Stimulated activated naive CD4-positive, alpha-beta T cell (primary cell): ENCODE results near the gene EPHX1.
A peak's percentile ranks its signal among the peaks of the same experiment; 100 is the strongest.

Experiments used
- DNase-seq, 6 experiments: peaks; one replicate each; lab custom pipeline; 2025; lab: John Stamatoyannopoulos, UW

The EPHX1 gene

DNA sequence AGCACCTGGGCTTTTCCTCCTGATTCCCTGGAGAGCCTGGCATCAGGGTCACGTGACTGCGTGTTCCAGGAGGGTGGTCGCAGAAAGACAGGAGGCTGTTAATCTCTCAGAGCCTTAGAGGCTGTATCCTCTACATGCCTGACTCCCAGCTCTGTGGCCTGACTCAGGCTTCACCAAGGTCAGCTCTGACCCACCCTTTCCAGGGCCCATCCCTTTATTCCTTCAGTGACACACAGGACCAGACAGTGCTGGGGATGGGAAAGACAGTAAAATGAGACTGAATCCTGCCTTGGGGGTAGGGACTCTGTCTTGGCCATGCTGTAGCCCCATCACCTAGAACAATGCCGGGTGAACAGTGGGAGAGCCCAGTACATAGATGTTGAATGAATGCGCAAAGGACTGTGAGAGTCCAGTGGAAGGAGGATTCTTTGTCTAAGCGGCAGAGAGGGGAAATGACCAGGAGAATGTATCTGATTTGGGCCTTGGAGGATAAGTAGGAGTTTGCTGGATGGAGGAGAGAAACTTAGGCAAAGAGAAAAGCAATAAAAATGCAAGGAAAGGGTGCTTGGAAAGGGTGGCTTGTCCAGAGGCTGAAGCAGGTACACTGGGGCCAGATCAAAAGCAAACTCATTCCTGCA, 33.0 kb downstream of the EPHX1 start:
- DNase-seq: no peak

DNA sequence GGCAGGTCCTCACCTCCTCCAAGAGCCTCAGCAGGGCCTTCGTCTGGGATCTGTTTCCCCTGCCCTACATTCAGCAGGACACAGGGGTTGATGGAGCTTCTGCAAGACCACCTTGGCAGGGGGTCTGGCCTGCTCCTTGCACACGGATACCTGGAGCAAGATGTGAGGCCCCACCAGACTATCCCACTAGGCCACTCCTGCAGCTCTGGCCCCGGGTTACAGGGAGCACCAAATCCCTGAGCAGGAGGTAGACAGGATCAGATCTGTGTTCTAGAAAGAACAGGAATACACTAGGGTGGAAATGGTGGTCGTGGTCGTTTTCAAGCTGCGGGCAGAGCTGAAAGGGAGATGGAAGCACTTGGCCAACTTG, 33.5 kb downstream of the EPHX1 start:
- DNase-seq: no peak

- DNase-seq: no peak
These were observed 34.5 kb downstream of the EPHX1 start for GRCh38 chr1:225844236-225845061.

GRCh38 chr1:225845097-225845496, 35.2 kb downstream of the EPHX1 start:
- no peak for DNase-seq

GRCh38 chr1:225845571-225846259, 35.8 kb downstream of the EPHX1 start:
- DNase-seq: peak in 4 of 6 experiments; percentile 15 to 46 (median 31)

GRCh38 chr1:225846331-225847310, 36.7 kb downstream of the EPHX1 start:
- no peak for DNase-seq

- no peak for DNase-seq
These were observed 37.7 kb downstream of the EPHX1 start for GRCh38 chr1:225847610-225848009.

DNA sequence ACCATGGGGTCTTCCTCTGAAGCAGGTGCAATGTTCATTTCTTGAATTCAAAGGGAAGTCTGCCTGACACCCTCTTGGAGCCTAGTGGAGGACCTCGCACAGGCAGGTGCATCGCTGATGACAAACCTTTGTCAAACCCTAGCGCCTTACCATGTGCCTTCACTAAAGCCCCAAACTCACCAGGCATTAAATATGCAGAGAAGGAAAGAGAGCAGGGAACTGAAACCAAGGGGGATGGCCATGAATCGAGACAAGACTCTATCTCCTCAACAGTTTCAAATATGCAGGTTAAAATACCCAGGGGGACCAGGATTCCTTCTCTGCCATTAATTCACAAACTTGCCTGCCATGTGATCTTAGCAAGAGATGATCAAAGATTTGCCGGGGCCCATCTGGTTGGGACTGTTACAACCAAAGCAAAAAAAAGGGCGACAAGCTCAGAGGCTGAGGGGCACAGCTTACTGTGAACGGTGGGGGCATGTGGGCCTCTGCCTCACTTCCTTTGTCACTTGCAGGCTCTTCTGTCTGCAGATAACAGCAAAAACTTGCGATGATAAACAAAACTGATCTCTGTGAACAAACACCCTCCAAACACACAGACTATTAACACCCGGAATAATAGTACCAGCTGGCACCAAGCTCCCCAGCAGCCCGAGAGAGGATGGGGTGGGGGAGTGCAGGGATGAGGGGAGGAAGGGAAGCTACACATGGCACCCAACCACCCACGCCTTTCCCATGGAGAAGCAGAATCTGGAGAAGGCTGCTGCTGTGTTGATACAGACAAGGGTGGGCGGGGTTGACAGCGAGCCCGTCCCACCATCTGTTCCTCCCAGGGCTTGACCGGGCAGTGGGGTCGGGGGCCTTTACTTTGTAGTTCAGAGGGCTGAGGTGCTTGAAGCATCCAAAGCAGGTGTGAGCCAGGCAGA, 38.4 kb downstream of the EPHX1 start:
- peak in 4 of 6 experiments; percentile 8 to 44 (median 20) for DNase-seq

DNA sequence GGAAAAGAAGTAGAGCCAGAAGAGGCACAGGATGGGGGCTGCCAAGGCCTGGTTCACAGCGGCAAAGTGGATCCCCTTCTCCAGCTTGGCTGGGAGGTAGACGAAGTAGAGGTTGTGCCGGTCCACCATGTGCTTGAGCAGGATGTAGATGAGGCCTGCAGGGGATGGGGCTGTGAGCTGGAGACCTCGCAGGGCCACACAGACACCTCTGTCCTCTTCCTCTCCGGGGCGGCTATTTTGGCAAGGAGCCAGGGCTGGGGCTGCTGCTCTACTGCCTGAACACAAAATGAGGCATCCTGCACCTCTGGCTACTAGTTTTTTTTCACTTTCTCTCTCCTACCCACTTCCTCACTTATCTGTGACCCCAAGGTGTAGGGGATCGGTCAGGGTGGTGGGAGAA, 40.0 kb downstream of the EPHX1 start:
- peak in 2 of 6 experiments; percentile 15 to 22 for DNase-seq

- no peak for DNase-seq
These were observed 40.4 kb downstream of the EPHX1 start for GRCh38 chr1:225850370-225850769.

DNA sequence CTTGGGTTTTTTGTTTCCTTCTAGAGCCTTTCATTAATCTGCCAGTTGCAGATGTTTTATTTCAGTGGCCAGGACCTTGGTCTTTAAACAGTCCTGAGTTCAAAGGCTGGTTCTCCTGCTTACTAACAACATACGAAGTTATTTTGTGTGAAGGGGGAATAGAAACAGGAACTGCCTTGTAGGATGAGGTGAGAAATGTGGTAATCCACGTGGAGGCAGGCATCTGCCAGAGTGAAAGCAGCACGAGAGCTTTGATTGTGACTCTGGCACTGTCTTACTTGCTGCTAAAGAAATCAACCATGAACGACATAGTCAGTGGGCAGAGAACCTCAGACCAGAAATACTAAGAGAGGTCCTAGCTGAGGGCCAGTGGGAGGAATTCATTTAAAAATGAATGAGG, 41.9 kb downstream of the EPHX1 start:
- DNase-seq: no peak

- no peak for DNase-seq
These were observed 42.6 kb downstream of the EPHX1 start for GRCh38 chr1:225852413-225853124.

- no peak for DNase-seq
These were observed 43.5 kb downstream of the EPHX1 start for GRCh38 chr1:225853441-225853840.

- DNase-seq: no peak
These were observed 45.8 kb downstream of the EPHX1 start for GRCh38 chr1:225855503-225856300.

GRCh38 chr1:225857256-225857655, 47.3 kb downstream of the EPHX1 start:
- no peak for DNase-seq

DNA sequence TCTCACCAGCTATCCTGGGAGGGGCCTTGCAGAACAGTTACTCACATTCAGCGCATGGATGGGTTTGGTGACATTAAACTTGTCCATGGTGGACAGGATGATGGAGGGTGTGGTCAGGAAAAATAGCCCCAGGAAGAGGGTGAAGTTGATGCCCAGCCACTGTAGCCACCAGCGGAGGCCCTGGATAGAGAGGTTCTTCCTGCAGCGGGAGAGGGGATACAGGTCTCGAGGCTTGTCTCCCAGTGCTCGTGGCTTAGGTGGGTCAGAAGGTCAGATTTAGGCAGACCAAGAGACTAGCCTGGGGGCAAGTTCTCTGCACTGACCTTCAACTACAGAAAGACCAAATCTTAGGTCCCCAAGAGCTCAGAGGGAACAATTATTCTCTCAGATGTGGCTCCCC, 49.2 kb downstream of the EPHX1 start:
- no peak for DNase-seq

- no peak for DNase-seq
These were observed 50.2 kb downstream of the EPHX1 start for GRCh38 chr1:225860107-225860506.

DNA sequence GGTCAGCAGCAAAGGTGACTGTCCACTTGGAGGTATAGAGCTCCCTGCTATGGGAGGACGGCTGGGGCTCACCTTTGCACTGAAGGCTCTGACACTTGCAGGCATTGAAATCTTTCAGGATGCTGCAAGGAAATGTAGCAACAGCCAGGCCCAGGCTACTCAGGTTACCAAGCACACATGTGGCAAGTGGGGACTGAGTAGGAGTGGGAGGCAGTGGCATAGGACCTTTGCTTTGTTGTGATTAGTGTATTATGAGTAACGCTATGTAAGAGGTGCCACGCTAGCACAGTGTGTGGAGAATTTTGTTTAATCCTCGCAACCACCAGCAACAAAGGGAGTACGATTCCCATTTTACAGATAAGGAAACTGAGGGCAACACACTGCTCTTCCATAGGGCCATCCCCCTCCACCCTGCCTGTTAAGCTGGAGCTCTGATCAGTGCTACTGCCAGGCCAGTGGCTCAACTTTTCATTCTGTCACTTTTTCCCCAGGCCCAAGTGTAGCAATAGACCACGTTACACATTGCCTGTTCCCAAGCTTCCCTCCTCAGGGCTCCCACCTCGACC, 51.0 kb downstream of the EPHX1 start:
- DNase-seq: no peak
